Measurements from ENCODE around the gene FBXL7. TPM values are rescaled to one million over a fixed set of nuclear protein-coding genes. Genes with fewer than 3 reads are reported as not detected.

FBXL7 gene
- total RNA-seq, 6 experiments from 2014 or later, result 0.81 to 1.9 (median 1.3) TPM

- TF ChIP-seq CTCF (IDR thresholded peaks at IDR 0.05) (no peak), POLR2A (IDR thresholded peaks at IDR 0.05) (no peak)
- Histone ChIP-seq H3K27ac (no peak overlapping the region), H3K27me3 (no peaks in the 10 kb centered on the region), H3K4me1 (no peaks in the 10 kb centered on the region), H3K36me3 (no peaks in the 10 kb centered on the region), H3K4me3 (no peak overlapping the region), H3K9me3 (no peaks in the 10 kb centered on the region)
- intact Hi-C loops (cut with DNase I), result no loop called here
- WGBS (ENCODE audit: insufficient coverage, low coverage, low lambda C conversion rate, missing lambda C conversion rate), result 49% methylated on average over 2 of the region's 2 CpGs
- ATAC-seq (no peak), DNase-seq (no peak)
Observed at GRCh38 chr5:15774632-15775031, 274.7 kb downstream of the FBXL7 start.

- intact Hi-C loops (cut with DNase I), result no loop called here
- H3K36me3 ChIP-seq, result no peaks in the 10 kb centered on the region
- ATAC-seq, result no peak
- no peak overlapping the region for H3K4me3 ChIP-seq
- no peak overlapping the region for H3K27ac ChIP-seq
- H3K4me1 ChIP-seq, result no peaks in the 10 kb centered on the region
- DNase-seq, result no peak
- TF ChIP-seq CTCF (IDR thresholded peaks at IDR 0.05) (no peak), POLR2A (IDR thresholded peaks at IDR 0.05) (no peak)
- 86% methylated on average over 2 of the region's 2 CpGs for WGBS (ENCODE audit: insufficient coverage, low coverage, low lambda C conversion rate, missing lambda C conversion rate)
- no peaks in the 10 kb centered on the region for H3K27me3 ChIP-seq
- no peaks in the 10 kb centered on the region for H3K9me3 ChIP-seq
Observed at GRCh38 chr5:15776346-15776745, 276.4 kb downstream of the FBXL7 start.

GRCh38 chr5:15783734-15784133 lies 283.8 kb downstream of the FBXL7 start:
- no peaks in the 10 kb centered on the region for H3K9me3 ChIP-seq
- TF ChIP-seq POLR2A (IDR thresholded peaks at IDR 0.05) (no peak), CTCF (IDR thresholded peaks at IDR 0.05) (no peak)
- ATAC-seq (no peak), DNase-seq (no peak)
- no peaks in the 10 kb centered on the region for H3K36me3 ChIP-seq
- H3K4me3 ChIP-seq, result no peak overlapping the region
- intact Hi-C loops (cut with DNase I), result no loop called here
- no peaks in the 10 kb centered on the region for H3K27me3 ChIP-seq
- no peaks in the 10 kb centered on the region for H3K4me1 ChIP-seq
- H3K27ac ChIP-seq, result no peak overlapping the region

GRCh38 chr5:15785531-15785981 lies 285.6 kb downstream of the FBXL7 start:
- intact Hi-C loops (cut with DNase I), result no loop called here
- Histone ChIP-seq H3K27ac (no peak overlapping the region), H3K9me3 (no peaks in the 10 kb centered on the region), H3K27me3 (no peaks in the 10 kb centered on the region), H3K4me1 (no peaks in the 10 kb centered on the region), H3K4me3 (no peak overlapping the region), H3K36me3 (no peaks in the 10 kb centered on the region)
- ATAC-seq (no peak), DNase-seq (no peak)
- WGBS (ENCODE audit: insufficient coverage, low coverage, low lambda C conversion rate, missing lambda C conversion rate), result 38% methylated on average over 5 of the region's 5 CpGs
- TF ChIP-seq POLR2A (IDR thresholded peaks at IDR 0.05) (no peak), CTCF (IDR thresholded peaks at IDR 0.05) (no peak)

GRCh38 chr5:15786326-15786725 lies 286.3 kb downstream of the FBXL7 start:
- no peak for ATAC-seq

More at GRCh38 chr5:15786326-15786725, 286.3 kb downstream of the FBXL7 start:
- TF ChIP-seq CTCF (IDR thresholded peaks at IDR 0.05) (no peak), POLR2A (IDR thresholded peaks at IDR 0.05) (no peak)
- intact Hi-C loops (cut with DNase I), result no loop called here
- Histone ChIP-seq H3K36me3 (no peaks in the 10 kb centered on the region), H3K27ac (no peak overlapping the region), H3K27me3 (no peaks in the 10 kb centered on the region), H3K4me1 (no peaks in the 10 kb centered on the region), H3K9me3 (no peaks in the 10 kb centered on the region), H3K4me3 (no peak overlapping the region)
- DNase-seq, result no peak

All from right lobe of liver (tissue), 6 donors.